Heart right ventricle (tissue), 16 donors: Measurements from ENCODE around the gene MRPL27. TPM values are rescaled to one million over a fixed set of nuclear protein-coding genes. Genes with fewer than 3 reads are reported as not detected.
A peak's percentile ranks its signal among the peaks of the same experiment; 100 is the strongest.

Source experiments
- ATAC-seq, 8 donors: fragments of 200-7000 bp; cut with Tn5 transposase; one replicate each; pipeline ENCODE4 v1.9.1; 2020; ENCODE audit warnings: mild to moderate bottlenecking in 8 of 8, moderate library complexity in 8 of 8, moderate number of reproducible peaks in 1 of 8
- DNase-seq, 2 donors: peaks; one replicate each; pipeline ENCODE4 v3.0.0-alpha.2; 2020
- H3K27ac ChIP-seq, 10 donors: fragments of 200-600 bp; sonication (generic) in 2 of 10; one replicate each; pipeline versions ENCODE4 v1.5.0 to v1.8.0; 2020 to 2022; ENCODE audit warnings: mild to moderate bottlenecking in 3 of 10
- H3K27me3 ChIP-seq, 7 donors: fragments of 200-600 bp; one replicate each; pipeline ENCODE4 v1.8.0; 2021 to 2022; ENCODE audit warnings: mild to moderate bottlenecking in 2 of 7
- H3K36me3 ChIP-seq, 9 donors: fragments of 200-600 bp; sonication (generic) in 1 of 9; one replicate each; pipeline versions ENCODE4 v1.5.0 to v1.8.0; 2020 to 2022; ENCODE audit warnings: mild to moderate bottlenecking in 2 of 9
- H3K4me1 ChIP-seq, 9 donors: fragments of 200-600 bp; sonication (generic) in 1 of 9; one replicate each; pipeline versions ENCODE4 v1.5.0 to v1.8.0; 2020 to 2022; ENCODE audit warnings: mild to moderate bottlenecking in 4 of 9
- H3K4me3 ChIP-seq, 10 donors: fragments of 200-600 bp; sonication (generic) in 2 of 10; one replicate each; pipeline versions ENCODE4 v1.5.0 to v1.8.0; 2020 to 2022; ENCODE audit warnings: mild to moderate bottlenecking in 7 of 10, moderate library complexity in 2 of 10
- H3K9me3 ChIP-seq, 11 donors: fragments of 200-600 bp in 10 of 11; sonication (generic) in 2 of 11; one replicate each; pipeline versions ENCODE4 v1.5.0 to v1.8.0; 2013 to 2022; ENCODE audit warnings: mild to moderate bottlenecking in 2 of 11, control low read depth in 1 of 11, moderate library complexity in 1 of 11
- CTCF ChIP-seq, 9 donors: fragments of 200-600 bp; sonication (generic) in 2 of 9; IDR thresholded peaks; one replicate each; pipeline versions ENCODE4 v1.5.0 to v1.8.0; 2021 to 2022; ENCODE audit warnings: antibody characterized with exemption in 9 of 9, mild to moderate bottlenecking in 5 of 9, moderate library complexity in 1 of 9
- WGBS, 2 donors: extraction: QIAGEN DNeasy Blood & Tissue Kit; methylation state at CpG; one replicate each; pipeline ENCODE4 v1.1.7; 2013; ENCODE audit warnings: inconsistent platforms in 1 of 2; 5-methylcytosine and 5-hydroxymethylcytosine counted together
- intact Hi-C, 10 donors: fragments of 100-400 bp; cut with DNase I; formaldehyde crosslinking; loops; one replicate each; pipeline versions ENCODE4 v1.11.1 to v1.14.2; 2022
- polyA plus RNA-seq, 2 donors: library from polyadenylated mRNA; stranded (reverse); fragments of 200-250 nt; gene quantifications; one replicate each; pipeline ENCODE4 v1.2.3, GENCODE V29; 2013
- total RNA-seq, 10 donors: library from RNA; stranded (reverse); fragmentation: NEBNext Ultra II Directional in 3 of 10; extraction: Animal tissue kit (Norgen Biotek cat#: 25700) in 3 of 10; gene quantifications; one replicate each; pipeline versions ENCODE4 v1.2.1 to v1.2.4, GENCODE V29; 2021 to 2023
- donor health status: Arrhythmogenic right ventricular cardiomyopathy.
- donor health status: ischemic (EF 13 %, LVEDD 7.1; RV severe dilation, severe dysfunction).
- donor health status: healthy with polysubstance abuse.
- donor health status: DM: no; HTN: yes; CAD: no.
- donor health status: DM: no; HTN: no; CAD: no.
- donor health status: ischemic (EF 25% LVEDD 6.9; RV normal size, moderate dysfunction).
- donor health status: ischemic (EF 25% LVEDD 5.7; RV mildly dilated, moderate dysfunction).
- donor health status: healthy.
- donor health status: DM: yes; HTN: yes; CAD: no.
- donor health status: Ischemic cardiomyopathy.
- donor health status: ischemic (EF 35%, LVEDD 5.7; RV mildly dilated, moderate dysfunction).
- donor health status: nonischemic (EF 11% LVEDD 7.7; RV severe dilation, severe dysfunction).
- donor health status: DM: yes; HTN: yes; CAD: no.
- donor health status: PGD.
- donor health status: ischemic (EF 29% LVEDD 5.4; RV normal size, mild dysfunction).
- donor health status: nonischemic (EF 23%, LVEDD 6.1; RV moderate dilation, normal function).

The MRPL27 gene
- total and polyA plus RNA-seq, 12 donors, result 54.8 to 253 (median 65.2) TPM

DNA sequence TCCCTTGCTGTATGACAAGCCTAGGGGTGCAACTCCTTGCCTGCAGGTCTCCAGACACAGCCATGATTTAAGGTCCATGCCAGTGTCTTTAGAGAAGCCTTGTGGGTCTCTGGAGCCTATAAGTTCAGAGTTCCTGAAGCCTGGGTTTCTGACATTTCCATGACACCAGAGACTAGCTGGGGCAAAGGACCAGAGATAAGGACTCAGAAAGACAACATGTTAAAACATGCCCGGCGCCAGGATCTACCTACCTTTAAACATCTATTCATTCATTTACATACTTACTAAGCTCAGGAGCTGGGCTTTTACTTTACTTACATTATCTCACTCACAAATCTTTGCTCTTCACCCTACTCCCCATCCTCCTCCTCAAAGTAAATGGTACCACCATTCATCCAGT lies 1.5 kb downstream of the MRPL27 start:
- H3K36me3 ChIP-seq, result peaks cover 0 to 47% (median 40%) of the 10 kb centered on the region in 9 donors
- no peak for TF ChIP-seq CTCF (IDR thresholded peaks at IDR 0.05)
- no peak for DNase-seq
- no peak for ATAC-seq
- no peaks in the 10 kb centered on the region for H3K9me3 ChIP-seq
- WGBS, 2 donors, result 93 to 94% methylated on average over 2 of the region's 2 CpGs
- peak overlapping the region in 4 of 10 donors; percentile 58 to 89 (median 76) for H3K4me3 ChIP-seq
- no peak overlapping the region for H3K27ac ChIP-seq
- intact Hi-C loops, result no loop called here
- H3K27me3 ChIP-seq, result no peaks in the 10 kb centered on the region
- H3K4me1 ChIP-seq, result peaks cover 0 to 22% (median 19%) of the 10 kb centered on the region in 9 donors

DNA sequence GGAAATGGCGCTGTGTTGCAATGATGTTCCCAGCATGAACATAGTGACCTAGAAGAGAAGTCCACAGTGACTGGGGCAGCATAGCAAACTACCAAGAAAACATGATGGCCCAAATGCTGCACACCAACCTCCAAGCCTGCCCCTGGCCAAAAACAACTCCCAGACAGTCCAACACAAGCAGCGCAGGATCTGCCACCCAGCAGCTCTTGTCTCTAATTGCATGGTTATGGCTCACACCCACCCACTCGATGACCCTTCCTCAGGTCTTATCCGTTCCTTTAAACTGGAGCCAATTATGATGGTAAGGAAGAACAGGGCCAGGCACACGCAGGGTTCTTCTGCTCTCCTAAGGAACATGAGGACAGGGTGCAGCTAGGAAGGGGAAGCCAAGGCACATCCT lies 2.9 kb downstream of the MRPL27 start:
- H3K36me3 ChIP-seq, result peaks cover 0 to 61% (median 44%) of the 10 kb centered on the region in 9 donors
- intact Hi-C loops, result no loop called here
- H3K9me3 ChIP-seq, result no peaks in the 10 kb centered on the region
- TF ChIP-seq CTCF (IDR thresholded peaks at IDR 0.05), result no peak
- no peak overlapping the region for H3K4me3 ChIP-seq
- ATAC-seq, result no peak
- H3K27me3 ChIP-seq, result no peaks in the 10 kb centered on the region
- H3K4me1 ChIP-seq, result peaks cover 0 to 27% (median 19%) of the 10 kb centered on the region in 9 donors
- WGBS, 2 donors, result 92 to 95% methylated on average over 5 of the region's 5 CpGs
- H3K27ac ChIP-seq, result no peak overlapping the region
- DNase-seq, result no peak

DNA sequence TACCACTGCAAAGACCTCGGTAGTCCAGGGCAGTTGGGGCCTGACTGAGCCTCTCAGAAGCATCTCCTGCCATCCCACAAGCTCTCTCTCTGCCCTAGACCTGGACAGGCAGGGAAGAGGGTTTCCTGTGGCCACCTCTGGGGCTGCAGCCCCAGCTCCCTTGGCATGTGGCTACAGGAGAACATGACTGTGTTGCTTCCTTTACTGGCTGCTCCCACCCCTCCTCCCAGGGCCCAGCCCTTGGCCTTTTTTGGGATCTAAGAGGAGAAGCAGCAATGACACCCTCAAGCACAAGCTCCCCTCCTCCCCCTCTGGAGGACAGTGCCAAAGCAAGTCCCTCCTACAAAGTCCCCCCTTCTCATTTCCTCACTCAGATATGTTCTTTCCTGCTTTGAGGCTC lies 5.6 kb downstream of the MRPL27 start:
- intact Hi-C loops, result loop anchor here in 2 of 10 donors (10.0 kb wide), 2 partner anchors 97 to 107 kb away; partner anchors contain the start of genes CHAD (in 1 of the 2) and RSAD1 (in 1 of the 2)
- no peak overlapping the region for H3K27ac ChIP-seq
- H3K4me3 ChIP-seq, result no peak overlapping the region
- H3K27me3 ChIP-seq, result no peaks in the 10 kb centered on the region
- 94 to 100% methylated on average over 1 of the region's 1 CpG for WGBS, 2 donors
- no peak for ATAC-seq
- no peaks in the 10 kb centered on the region for H3K9me3 ChIP-seq
- H3K4me1 ChIP-seq, result peaks cover 0 to 43% (median 16%) of the 10 kb centered on the region in 9 donors
- TF ChIP-seq CTCF (IDR thresholded peaks at IDR 0.05), result no peak
- peaks cover 0 to 63% (median 44%) of the 10 kb centered on the region in 9 donors for H3K36me3 ChIP-seq
- DNase-seq, result no peak

GRCh38 chr17:50365649-50366393 lies 7.2 kb downstream of the MRPL27 start:
- DNase-seq, result no peak
- intact Hi-C loops, result loop anchor here in 2 of 10 donors (10.0 kb wide), 2 partner anchors 99 to 109 kb away; partner anchors contain the start of genes CHAD (in 1 of the 2) and RSAD1 (in 1 of the 2)
- H3K4me1 ChIP-seq, result peaks cover 0 to 36% (median 6%) of the 10 kb centered on the region in 9 donors
- H3K27ac ChIP-seq, result no peak overlapping the region
- ATAC-seq, result no peak
- no peak overlapping the region for H3K4me3 ChIP-seq
- H3K27me3 ChIP-seq, result no peaks in the 10 kb centered on the region
- H3K36me3 ChIP-seq, result peaks cover 0 to 69% (median 44%) of the 10 kb centered on the region in 9 donors
- WGBS, 2 donors, result 87 to 90% methylated on average over 14 of the region's 14 CpGs
- no peak for TF ChIP-seq CTCF (IDR thresholded peaks at IDR 0.05)
- no peaks in the 10 kb centered on the region for H3K9me3 ChIP-seq
